H9 (cell line): Measurements from ENCODE around the gene PTPA. TPM values are rescaled to one million over a fixed set of nuclear protein-coding genes. Genes with fewer than 3 reads are reported as not detected.

Experiments
- DNase-seq: peaks from one replicate; pipeline ENCODE4 v3.0.0-alpha.2; 2017
- H2AFZ ChIP-seq: one replicate; pipeline ENCODE4 v1.6.1; 2013; ENCODE audit warnings: mild to moderate bottlenecking, low read length, control low read depth, moderate library complexity
- H2AK5ac ChIP-seq: 2 replicates; pipeline ENCODE4 v1.6.1; 2013; ENCODE audit warnings: low read length, control low read depth, mixed read lengths; ENCODE audit not compliant: insufficient read length
- H2BK120ac ChIP-seq: one replicate; pipeline ENCODE4 v1.6.1; 2013; ENCODE audit warnings: low read depth, mild to moderate bottlenecking, low read length, control low read depth, inconsistent platforms; ENCODE audit not compliant: poor library complexity, severe bottlenecking
- H2BK12ac ChIP-seq: 2 replicates; pipeline ENCODE4 v1.6.1; 2013; ENCODE audit warnings: low read length, control low read depth, mixed read lengths, low read depth; ENCODE audit not compliant: insufficient read length
- H2BK15ac ChIP-seq: 2 replicates; pipeline ENCODE4 v1.6.1; 2013; ENCODE audit warnings: low read depth, low read length, control low read depth
- H2BK20ac ChIP-seq: one replicate; pipeline ENCODE4 v1.6.1; 2013; ENCODE audit warnings: low read depth, mild to moderate bottlenecking, low read length, control low read depth, inconsistent platforms; ENCODE audit not compliant: poor library complexity, severe bottlenecking
- H2BK5ac ChIP-seq: 2 replicates; pipeline ENCODE4 v1.6.1; 2013; ENCODE audit warnings: low read length, control low read depth, mixed read lengths; ENCODE audit not compliant: insufficient read length
- H3K14ac ChIP-seq: 2 replicates; pipeline ENCODE4 v1.6.1; 2013; ENCODE audit warnings: low read length, control low read depth; ENCODE audit not compliant: insufficient read depth
- H3K18ac ChIP-seq: 2 replicates; pipeline ENCODE4 v1.6.1; 2013; ENCODE audit warnings: low read depth, mild to moderate bottlenecking, mixed read lengths, low read length, control low read depth; ENCODE audit not compliant: insufficient read length
- H3K23ac ChIP-seq: 2 replicates; pipeline ENCODE4 v1.6.1; 2013; ENCODE audit warnings: low read length, control low read depth, mixed read lengths, low read depth; ENCODE audit not compliant: insufficient read length
- H3K23me2 ChIP-seq: 2 replicates; pipeline ENCODE4 v1.6.1; 2013; ENCODE audit warnings: low read depth, mild to moderate bottlenecking, mixed read lengths, low read length, control low read depth; ENCODE audit not compliant: insufficient read length, poor library complexity, severe bottlenecking
- H3K27ac ChIP-seq: 2 replicates; pipeline ENCODE4 v1.5.1; 2013; ENCODE audit warnings: low read length, control low read depth, mixed read lengths, low read depth; ENCODE audit not compliant: insufficient read length
- H3K27me3 ChIP-seq: 2 replicates; pipeline ENCODE4 v1.6.1; 2013; ENCODE audit warnings: low read length, control low read depth, inconsistent platforms; ENCODE audit not compliant: insufficient read depth
- H3K4ac ChIP-seq: 2 replicates; pipeline ENCODE4 v1.6.1; 2013; ENCODE audit warnings: low read depth, mild to moderate bottlenecking, control low read depth, inconsistent platforms, low read length, moderate library complexity
- H3K4me1 ChIP-seq: 2 replicates; pipeline ENCODE4 v1.6.1; 2013; ENCODE audit warnings: low read length, control low read depth, inconsistent platforms; ENCODE audit not compliant: insufficient read depth
- H3K4me2 ChIP-seq: 2 replicates; pipeline ENCODE4 v1.6.1; 2013; ENCODE audit warnings: low read length, control low read depth, mixed read lengths; ENCODE audit not compliant: insufficient read length, insufficient read depth
- H3K56ac ChIP-seq: 2 replicates; pipeline ENCODE4 v1.6.1; 2013; ENCODE audit warnings: low read depth, mild to moderate bottlenecking, mixed read lengths, low read length, control low read depth; ENCODE audit not compliant: insufficient read length
- H3K79me1 ChIP-seq: 2 replicates; pipeline ENCODE4 v1.6.1; 2013; ENCODE audit warnings: low read depth, mild to moderate bottlenecking, moderate library complexity, low read length, control low read depth, inconsistent platforms; ENCODE audit not compliant: insufficient read depth, poor library complexity, severe bottlenecking
- H3K79me2 ChIP-seq: 2 replicates; pipeline ENCODE4 v1.6.1; 2013; ENCODE audit warnings: low read length, control low read depth, inconsistent platforms; ENCODE audit not compliant: insufficient read depth
- H3K9ac ChIP-seq: 2 replicates; pipeline ENCODE4 v1.6.1; 2013; ENCODE audit warnings: low read length, control low read depth, mixed read lengths; ENCODE audit not compliant: insufficient read length; ENCODE audit errors: extremely low read depth
- H3K9me3 ChIP-seq: one replicate; pipeline ENCODE4 v1.6.1; 2013; ENCODE audit warnings: low read depth, low read length, inconsistent platforms; ENCODE audit not compliant: control insufficient read depth
- H3T11ph ChIP-seq: one replicate; pipeline ENCODE4 v1.6.1; 2013; ENCODE audit warnings: mild to moderate bottlenecking, low read length, control low read depth, inconsistent platforms
- H4K20me1 ChIP-seq: one replicate; pipeline ENCODE4 v1.6.1; 2013; ENCODE audit not compliant: control insufficient read depth, insufficient read length, insufficient read depth
- H4K5ac ChIP-seq: 2 replicates; pipeline ENCODE4 v1.6.1; 2013; ENCODE audit warnings: low read depth, mild to moderate bottlenecking, mixed read lengths, low read length, control low read depth; ENCODE audit not compliant: insufficient read length
- H4K8ac ChIP-seq: replicated peaks from 2 replicates; pipeline ENCODE4 v1.6.1; 2013; ENCODE audit warnings: low read length, control low read depth, mixed read lengths, low read depth; ENCODE audit not compliant: insufficient read length
- H4K91ac ChIP-seq: 2 replicates; pipeline ENCODE4 v1.6.1; 2013; ENCODE audit warnings: low read depth, mild to moderate bottlenecking, moderate library complexity, mixed read lengths, low read length, control low read depth; ENCODE audit not compliant: insufficient read length
- H3K27ac Mint-ChIP-seq, 3 experiments: 2 replicates in 2 of 3; 3 replicates in 1 of 3; pipeline ENCODE4 v1.8.0; 2020 to 2021; ENCODE audit warnings: mixed read lengths in 3 of 3, mild to moderate bottlenecking in 1 of 3, moderate library complexity in 1 of 3
- H3K27me3 Mint-ChIP-seq: 2 replicates; pipeline ENCODE4 v1.8.0; 2021; ENCODE audit warnings: low read depth, mild to moderate bottlenecking, moderate library complexity, mixed read lengths
- H3K36me3 Mint-ChIP-seq, 3 experiments: 2 replicates in 2 of 3; 3 replicates in 1 of 3; pipeline ENCODE4 v1.8.0; 2020 to 2021; ENCODE audit warnings: low read depth in 3 of 3, mixed read lengths in 3 of 3; ENCODE audit not compliant: insufficient read depth in 1 of 3
- H3K4me1 Mint-ChIP-seq, 2 experiments: 2 replicates each; pipeline ENCODE4 v1.8.0; 2020; ENCODE audit warnings: mixed read lengths in 2 of 2
- H3K4me3 Mint-ChIP-seq, 2 experiments: 2 replicates in 1 of 2; 3 replicates in 1 of 2; pipeline ENCODE4 v1.8.0; 2020 to 2021; ENCODE audit warnings: mild to moderate bottlenecking in 2 of 2, mixed read lengths in 2 of 2, moderate library complexity in 1 of 2
- H3K9me3 Mint-ChIP-seq, 2 experiments: 2 replicates in 1 of 2; 3 replicates in 1 of 2; pipeline ENCODE4 v1.8.0; 2020; ENCODE audit warnings: mild to moderate bottlenecking in 2 of 2, mixed read lengths in 2 of 2, moderate library complexity in 1 of 2
- WGBS: extraction: QIAGEN DNeasy Blood & Tissue Kit; methylation state at CpG from one replicate; pipeline ENCODE4 v1.1.7; 2013; ENCODE audit warnings: missing lambda C conversion rate, low lambda C conversion rate, mixed read lengths; ENCODE audit not compliant: insufficient read length; ENCODE audit errors: extremely low coverage; 5-methylcytosine and 5-hydroxymethylcytosine counted together
- total RNA-seq: library from RNA; stranded (reverse); gene quantifications from 2 replicates; pipeline ENCODE4 v1.2.1, GENCODE V29; 2021
- TF ChIP-seq, protein P1 (sequence below): fragments of 200-600 bp; sonication (generic); conservative IDR thresholded peaks from 3 replicates; pipeline ENCODE4 v1.8.0; 2021; ENCODE audit warnings: antibody characterized with exemption, mild to moderate bottlenecking

Gene PTPA
- total RNA-seq, 1 experiment from 2014 or later: 145 TPM

DNA sequence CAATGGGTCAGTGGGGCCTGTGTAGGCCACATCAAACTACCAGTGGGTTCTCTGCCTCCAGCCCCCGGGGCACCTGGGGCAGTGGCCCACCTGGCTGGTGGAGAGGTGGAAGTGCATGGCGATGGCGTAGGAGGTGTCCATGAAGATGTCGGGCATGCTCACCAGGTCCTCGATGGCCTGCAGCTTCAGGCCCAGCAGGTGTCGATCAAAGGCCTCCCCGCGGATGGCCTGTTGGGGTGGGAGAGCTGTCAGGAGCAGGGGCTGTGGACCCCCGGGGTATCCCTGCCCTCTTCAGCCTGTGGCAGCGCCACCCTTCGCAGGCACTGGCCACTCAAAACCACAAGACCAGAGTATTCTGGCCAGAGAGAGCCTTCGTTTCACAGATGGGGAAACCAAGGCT, 15.3 kb upstream of the PTPA start:
- Mint-ChIP-seq H3K4me1 (peaks cover 2 to 3% of the 10 kb centered on the region in 2 experiments; a peak in 2 of 4 replicates), H3K4me3 (no peak overlapping the region), H3K27me3 (peaks cover 5% of the 10 kb centered on the region), H3K27ac (no peak overlapping the region), H3K9me3 (no peaks in the 10 kb centered on the region), H3K36me3 (peaks cover 0 to 8% (median 1%) of the 10 kb centered on the region in 3 experiments; a peak in 3 of 7 replicates)
- no peak overlapping the region for H3K4ac ChIP-seq
- no peak overlapping the region for H3T11ph ChIP-seq
- H3K27ac ChIP-seq: no peak overlapping the region
- no peak overlapping the region for H2AK5ac ChIP-seq
- H4K8ac ChIP-seq: no peak overlapping the region
- no peak overlapping the region for H2AFZ ChIP-seq
- H3K9ac ChIP-seq: no peak overlapping the region
- no peaks in the 10 kb centered on the region for H3K79me2 ChIP-seq
- H3K18ac ChIP-seq: no peak overlapping the region
- no peak overlapping the region for H2BK20ac ChIP-seq
- no peak overlapping the region for H4K91ac ChIP-seq
- no peak overlapping the region for H3K4me2 ChIP-seq
- no peaks in the 10 kb centered on the region; the same call in 1 of the 2 replicates for H3K4me1 ChIP-seq
- H3K14ac ChIP-seq: no peak overlapping the region
- H3K79me1 ChIP-seq: no peaks in the 10 kb centered on the region
- H3K56ac ChIP-seq: no peak overlapping the region
- WGBS: no CpG with 5 or more reads among the region's 12 CpGs
- H3K23me2 ChIP-seq: no peaks in the 10 kb centered on the region
- H3K9me3 ChIP-seq: no peaks in the 10 kb centered on the region
- H4K20me1 ChIP-seq: no peaks in the 10 kb centered on the region
- no peak overlapping the region for H2BK120ac ChIP-seq
- H2BK15ac ChIP-seq: no peak overlapping the region
- no peak overlapping the region for H3K23ac ChIP-seq
- no peaks in the 10 kb centered on the region for H3K27me3 ChIP-seq
- H2BK5ac ChIP-seq: no peak overlapping the region
- H2BK12ac ChIP-seq: no peak overlapping the region
- no peak for DNase-seq
- TF ChIP-seq, protein P1, sequence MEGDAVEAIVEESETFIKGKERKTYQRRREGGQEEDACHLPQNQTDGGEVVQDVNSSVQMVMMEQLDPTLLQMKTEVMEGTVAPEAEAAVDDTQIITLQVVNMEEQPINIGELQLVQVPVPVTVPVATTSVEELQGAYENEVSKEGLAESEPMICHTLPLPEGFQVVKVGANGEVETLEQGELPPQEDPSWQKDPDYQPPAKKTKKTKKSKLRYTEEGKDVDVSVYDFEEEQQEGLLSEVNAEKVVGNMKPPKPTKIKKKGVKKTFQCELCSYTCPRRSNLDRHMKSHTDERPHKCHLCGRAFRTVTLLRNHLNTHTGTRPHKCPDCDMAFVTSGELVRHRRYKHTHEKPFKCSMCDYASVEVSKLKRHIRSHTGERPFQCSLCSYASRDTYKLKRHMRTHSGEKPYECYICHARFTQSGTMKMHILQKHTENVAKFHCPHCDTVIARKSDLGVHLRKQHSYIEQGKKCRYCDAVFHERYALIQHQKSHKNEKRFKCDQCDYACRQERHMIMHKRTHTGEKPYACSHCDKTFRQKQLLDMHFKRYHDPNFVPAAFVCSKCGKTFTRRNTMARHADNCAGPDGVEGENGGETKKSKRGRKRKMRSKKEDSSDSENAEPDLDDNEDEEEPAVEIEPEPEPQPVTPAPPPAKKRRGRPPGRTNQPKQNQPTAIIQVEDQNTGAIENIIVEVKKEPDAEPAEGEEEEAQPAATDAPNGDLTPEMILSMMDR: no peak
- H4K5ac ChIP-seq: no peak overlapping the region
